HepG2 (cell line): ENCODE data around the gene ETV6. TPM values are rescaled to one million over a fixed set of nuclear protein-coding genes. Genes with fewer than 3 reads are reported as not detected.

Experiments
- ATAC-seq: fragments of 200-7000 bp; cut with Tn5 transposase; 3 replicates; pipeline ENCODE4 v1.9.1; 2020; ENCODE audit warnings: mild to moderate bottlenecking, moderate library complexity
- BruUV-seq: library from RNA; stranded (reverse); fragments of 400-500 nt; replicated peaks from 2 replicates; lab custom pipeline; 2021; lab: Mats Ljungman, UMichigan
- CTCF ChIA-PET: fragments of 300-600 bp; formaldehyde crosslinking; extraction: SDS; loops from one replicate; lab custom pipeline; 2021; ENCODE audit warnings: low total read pairs, inconsistent platforms, low intra/inter-chr PET ratio; lab: Yijun Ruan, JAX
- POLR2A ChIA-PET: fragments of 350-600 bp; sonication (Branson Sonifier 250); formaldehyde crosslinking; loops from one replicate; lab custom pipeline; 2020; ENCODE audit warnings: antibody characterized with exemption, inconsistent platforms; lab: Yijun Ruan, JAX
- DNase-seq: peaks from one replicate; pipeline ENCODE4 v3.0.0-alpha.2; 2015; ENCODE audit warnings: low spot score
- FAIRE-seq: peaks from 3 replicates; lab custom pipeline; 2011; peaks lifted over from hg19 to GRCh38; lab: Jason Lieb, UNC
- H2AFZ ChIP-seq: one replicate; pipeline ENCODE4 v1.6.1; 2011; ENCODE audit warnings: low read length, inconsistent platforms
- H3K27ac ChIP-seq: fragments of 300-600 bp; 3 replicates; pipeline ENCODE4 v1.8.0; 2011; ENCODE audit warnings: mixed run types, mild to moderate bottlenecking, mixed read lengths, low read length, inconsistent platforms; ENCODE audit not compliant: insufficient read depth; ENCODE audit errors: extremely low read length
- H3K27me3 ChIP-seq, 2 experiments: fragments of 200-600 bp in 1 of 2; 2 replicates in 1 of 2; 3 replicates in 1 of 2; pipeline versions ENCODE4 v1.6.0 to v1.8.0; 2011; ENCODE audit warnings: low read length in 2 of 2, mild to moderate bottlenecking in 2 of 2, moderate library complexity in 2 of 2, inconsistent platforms in 1 of 2; ENCODE audit not compliant: insufficient read depth in 2 of 2, control insufficient read depth in 1 of 2
- H3K36me3 ChIP-seq, 2 experiments: fragments of 200-600 bp in 1 of 2; replicated peaks in 1 of 2; 2 replicates in 1 of 2; 3 replicates in 1 of 2; pipeline versions ENCODE4 v1.5.1 to v1.8.0; 2011; ENCODE audit warnings: low read length in 2 of 2, inconsistent platforms in 1 of 2; ENCODE audit not compliant: insufficient read depth in 2 of 2, control insufficient read depth in 1 of 2
- H3K4me1 ChIP-seq: 2 replicates; pipeline ENCODE4 v1.5.1; 2012; ENCODE audit warnings: low read length, inconsistent platforms; ENCODE audit not compliant: insufficient read depth
- H3K4me2 ChIP-seq: 2 replicates; pipeline ENCODE4 v1.6.0; 2011; ENCODE audit warnings: low read depth, low read length, inconsistent platforms
- H3K4me3 ChIP-seq, 3 experiments: fragments of 200-600 bp in 1 of 3; sonication (generic), shearing (Covaris generic) in 1 of 3; replicated peaks in 1 of 3; 2 replicates each; pipeline ENCODE4 v1.5.1; 2011 to 2016; ENCODE audit warnings: low read length in 3 of 3, inconsistent platforms in 2 of 3, low read depth in 2 of 3, mild to moderate bottlenecking in 2 of 3, control low read depth in 1 of 3, mixed read lengths in 1 of 3; ENCODE audit not compliant: insufficient read depth in 1 of 3
- H3K79me2 ChIP-seq: one replicate; pipeline ENCODE4 v1.6.1; 2011; ENCODE audit warnings: low read length, inconsistent platforms; ENCODE audit not compliant: insufficient read depth
- H3K9ac ChIP-seq: 2 replicates; pipeline ENCODE4 v1.6.0; 2011; ENCODE audit warnings: mild to moderate bottlenecking, low read depth, low read length, inconsistent platforms; ENCODE audit not compliant: insufficient read depth
- H3K9me3 ChIP-seq: 2 replicates; pipeline ENCODE4 v1.5.1; 2012; ENCODE audit warnings: mild to moderate bottlenecking, low read length
- H4K20me1 ChIP-seq: 2 replicates; pipeline ENCODE4 v1.6.0; 2011; ENCODE audit warnings: inconsistent platforms, mild to moderate bottlenecking, low read length, moderate library complexity; ENCODE audit not compliant: insufficient read depth
- WGBS: methylation state at CpG from one replicate; pipeline ENCODE4 v1.1.6; 2017; ENCODE audit warnings: low lambda C conversion rate; 5-methylcytosine and 5-hydroxymethylcytosine counted together
- in situ Hi-C: cut with HindIII; loops from 2 replicates; pipeline ENCODE4 v1.10.0; 2017; ENCODE audit warnings: low pct_unique_long_range_greater_than_20kb; ENCODE audit not compliant: extremely low pct_ligation_motif_present
- intact Hi-C: fragments of 100-400 bp; cut with micrococcal nuclease; formaldehyde crosslinking; loops from one replicate; pipeline ENCODE4 v1.10.0; 2022; ENCODE audit not compliant: unreplicated experiment
- polyA plus RNA-seq, 8 experiments: library from polyadenylated mRNA; depleted of rRNA in 3 of 8; stranded (reverse) in 7 of 8; unstranded in 1 of 8; fragments of >200 nt; fragmentation: Illumina TruSeq in 4 of 8; extraction: Trizol in 4 of 8; gene quantifications; 2 replicates each; pipeline versions ENCODE4 v1.2.1 to v1.2.3, GENCODE V29; 2011 to 2016; ENCODE audit warnings: low read depth in 4 of 8, missing spikeins in 1 of 8, mixed read lengths in 1 of 8; ENCODE audit not compliant: insufficient read depth in 1 of 8
- total RNA-seq, 5 experiments: library from RNA; depleted of rRNA; stranded (reverse); fragments of >200 nt; fragmentation: Illumina TruSeq; extraction: Trizol; gene quantifications; 2 replicates each; pipeline ENCODE4 v1.2.3, GENCODE V29; 2016; ENCODE audit warnings: low read depth in 1 of 5
- TF ChIP-seq, protein P1 (sequence below): sonication (generic); formaldehyde crosslinking; IDR thresholded peaks from 2 replicates; pipeline ENCODE4 v1.9.0; 2022; ENCODE audit warnings: missing genetic modification reagents, mild to moderate bottlenecking, borderline replicate concordance
- TF ChIP-seq, protein P2 (sequence below), 2 experiments: fragments of 450-650 bp in 1 of 2; sonication (generic) in 1 of 2; formaldehyde crosslinking; IDR thresholded peaks; 2 replicates each; pipeline versions ENCODE4 v1.5.0 to v1.8.0; 2020 to 2022; ENCODE audit warnings: mild to moderate bottlenecking in 1 of 2, missing genetic modification reagents in 1 of 2
- TF ChIP-seq, protein P3 (sequence below): sonication (generic); formaldehyde crosslinking; IDR thresholded peaks from 2 replicates; pipeline ENCODE4 v1.5.0; 2020; ENCODE audit warnings: mild to moderate bottlenecking, missing genetic modification reagents, borderline replicate concordance

ETV6 gene
- total and polyA plus RNA-seq, 2 of the 13 experiments (the other 11 are each of a cell fraction or from before 2014, with no cell fraction given) = 2.2 to 3.0 TPM

- TF ChIP-seq, protein P1, sequence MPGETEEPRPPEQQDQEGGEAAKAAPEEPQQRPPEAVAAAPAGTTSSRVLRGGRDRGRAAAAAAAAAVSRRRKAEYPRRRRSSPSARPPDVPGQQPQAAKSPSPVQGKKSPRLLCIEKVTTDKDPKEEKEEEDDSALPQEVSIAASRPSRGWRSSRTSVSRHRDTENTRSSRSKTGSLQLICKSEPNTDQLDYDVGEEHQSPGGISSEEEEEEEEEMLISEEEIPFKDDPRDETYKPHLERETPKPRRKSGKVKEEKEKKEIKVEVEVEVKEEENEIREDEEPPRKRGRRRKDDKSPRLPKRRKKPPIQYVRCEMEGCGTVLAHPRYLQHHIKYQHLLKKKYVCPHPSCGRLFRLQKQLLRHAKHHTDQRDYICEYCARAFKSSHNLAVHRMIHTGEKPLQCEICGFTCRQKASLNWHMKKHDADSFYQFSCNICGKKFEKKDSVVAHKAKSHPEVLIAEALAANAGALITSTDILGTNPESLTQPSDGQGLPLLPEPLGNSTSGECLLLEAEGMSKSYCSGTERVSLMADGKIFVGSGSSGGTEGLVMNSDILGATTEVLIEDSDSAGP (CRISPR knock-in tag) = no peak
- TF ChIP-seq, protein P2, sequence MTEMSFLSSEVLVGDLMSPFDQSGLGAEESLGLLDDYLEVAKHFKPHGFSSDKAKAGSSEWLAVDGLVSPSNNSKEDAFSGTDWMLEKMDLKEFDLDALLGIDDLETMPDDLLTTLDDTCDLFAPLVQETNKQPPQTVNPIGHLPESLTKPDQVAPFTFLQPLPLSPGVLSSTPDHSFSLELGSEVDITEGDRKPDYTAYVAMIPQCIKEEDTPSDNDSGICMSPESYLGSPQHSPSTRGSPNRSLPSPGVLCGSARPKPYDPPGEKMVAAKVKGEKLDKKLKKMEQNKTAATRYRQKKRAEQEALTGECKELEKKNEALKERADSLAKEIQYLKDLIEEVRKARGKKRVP (CRISPR knock-in tag; IDR thresholded peaks at IDR 0.05) = no peak
These were observed 25.5 kb downstream of the ETV6 start (continued) for GRCh38 chr12:11674894-11675390.

DNA sequence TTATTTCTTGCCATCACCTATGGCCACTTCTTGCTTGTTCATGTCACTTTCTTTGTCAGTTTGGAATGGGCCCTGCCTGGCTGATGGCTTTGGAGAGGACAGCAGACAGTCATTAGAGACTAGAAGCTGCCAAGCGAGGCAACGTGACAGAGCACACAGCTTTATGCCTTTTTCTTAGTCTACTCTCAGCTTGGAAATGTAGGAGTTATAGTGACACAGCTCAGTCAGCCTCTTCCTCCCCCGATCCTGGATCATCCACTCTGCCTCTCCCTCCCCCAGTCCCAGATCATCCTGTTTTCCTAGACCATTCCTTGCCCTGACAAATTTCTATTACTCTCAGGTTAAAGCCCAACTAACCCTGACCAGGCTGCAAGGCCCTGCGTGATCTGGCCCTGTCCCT lies 26.6 kb downstream of the ETV6 start:
- no peak overlapping the region for H2AFZ ChIP-seq
- TF ChIP-seq, protein P3, sequence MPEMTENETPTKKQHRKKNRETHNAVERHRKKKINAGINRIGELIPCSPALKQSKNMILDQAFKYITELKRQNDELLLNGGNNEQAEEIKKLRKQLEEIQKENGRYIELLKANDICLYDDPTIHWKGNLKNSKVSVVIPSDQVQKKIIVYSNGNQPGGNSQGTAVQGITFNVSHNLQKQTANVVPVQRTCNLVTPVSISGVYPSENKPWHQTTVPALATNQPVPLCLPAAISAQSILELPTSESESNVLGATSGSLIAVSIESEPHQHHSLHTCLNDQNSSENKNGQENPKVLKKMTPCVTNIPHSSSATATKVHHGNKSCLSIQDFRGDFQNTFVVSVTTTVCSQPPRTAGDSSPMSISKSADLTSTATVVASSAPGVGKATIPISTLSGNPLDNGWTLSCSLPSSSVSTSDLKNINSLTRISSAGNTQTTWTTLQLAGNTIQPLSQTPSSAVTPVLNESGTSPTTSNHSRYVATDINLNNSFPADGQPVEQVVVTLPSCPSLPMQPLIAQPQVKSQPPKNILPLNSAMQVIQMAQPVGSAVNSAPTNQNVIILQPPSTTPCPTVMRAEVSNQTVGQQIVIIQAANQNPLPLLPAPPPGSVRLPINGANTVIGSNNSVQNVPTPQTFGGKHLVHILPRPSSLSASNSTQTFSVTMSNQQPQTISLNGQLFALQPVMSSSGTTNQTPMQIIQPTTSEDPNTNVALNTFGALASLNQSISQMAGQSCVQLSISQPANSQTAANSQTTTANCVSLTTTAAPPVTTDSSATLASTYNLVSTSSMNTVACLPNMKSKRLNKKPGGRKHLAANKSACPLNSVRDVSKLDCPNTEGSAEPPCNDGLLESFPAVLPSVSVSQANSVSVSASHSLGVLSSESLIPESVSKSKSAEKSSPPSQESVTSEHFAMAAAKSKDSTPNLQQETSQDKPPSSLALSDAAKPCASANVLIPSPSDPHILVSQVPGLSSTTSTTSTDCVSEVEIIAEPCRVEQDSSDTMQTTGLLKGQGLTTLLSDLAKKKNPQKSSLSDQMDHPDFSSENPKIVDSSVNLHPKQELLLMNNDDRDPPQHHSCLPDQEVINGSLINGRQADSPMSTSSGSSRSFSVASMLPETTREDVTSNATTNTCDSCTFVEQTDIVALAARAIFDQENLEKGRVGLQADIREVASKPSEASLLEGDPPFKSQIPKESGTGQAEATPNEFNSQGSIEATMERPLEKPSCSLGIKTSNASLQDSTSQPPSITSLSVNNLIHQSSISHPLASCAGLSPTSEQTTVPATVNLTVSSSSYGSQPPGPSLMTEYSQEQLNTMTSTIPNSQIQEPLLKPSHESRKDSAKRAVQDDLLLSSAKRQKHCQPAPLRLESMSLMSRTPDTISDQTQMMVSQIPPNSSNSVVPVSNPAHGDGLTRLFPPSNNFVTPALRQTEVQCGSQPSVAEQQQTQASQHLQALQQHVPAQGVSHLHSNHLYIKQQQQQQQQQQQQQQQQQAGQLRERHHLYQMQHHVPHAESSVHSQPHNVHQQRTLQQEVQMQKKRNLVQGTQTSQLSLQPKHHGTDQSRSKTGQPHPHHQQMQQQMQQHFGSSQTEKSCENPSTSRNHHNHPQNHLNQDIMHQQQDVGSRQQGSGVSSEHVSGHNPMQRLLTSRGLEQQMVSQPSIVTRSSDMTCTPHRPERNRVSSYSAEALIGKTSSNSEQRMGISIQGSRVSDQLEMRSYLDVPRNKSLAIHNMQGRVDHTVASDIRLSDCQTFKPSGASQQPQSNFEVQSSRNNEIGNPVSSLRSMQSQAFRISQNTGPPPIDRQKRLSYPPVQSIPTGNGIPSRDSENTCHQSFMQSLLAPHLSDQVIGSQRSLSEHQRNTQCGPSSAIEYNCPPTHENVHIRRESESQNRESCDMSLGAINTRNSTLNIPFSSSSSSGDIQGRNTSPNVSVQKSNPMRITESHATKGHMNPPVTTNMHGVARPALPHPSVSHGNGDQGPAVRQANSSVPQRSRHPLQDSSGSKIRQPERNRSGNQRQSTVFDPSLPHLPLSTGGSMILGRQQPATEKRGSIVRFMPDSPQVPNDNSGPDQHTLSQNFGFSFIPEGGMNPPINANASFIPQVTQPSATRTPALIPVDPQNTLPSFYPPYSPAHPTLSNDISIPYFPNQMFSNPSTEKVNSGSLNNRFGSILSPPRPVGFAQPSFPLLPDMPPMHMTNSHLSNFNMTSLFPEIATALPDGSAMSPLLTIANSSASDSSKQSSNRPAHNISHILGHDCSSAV (CRISPR knock-in tag) = no peak
- TF ChIP-seq, all 625 proteins: peak for 0
- Histone ChIP-seq H3K27ac (no peak overlapping the region), H3K9me3 (no peaks in the 10 kb centered on the region), H3K27me3 (no peaks in the 10 kb centered on the region), H3K36me3 (no peaks in the 10 kb centered on the region), H3K79me2 (no peaks in the 10 kb centered on the region), H4K20me1 (no peaks in the 10 kb centered on the region; the same call in 1 of the 2 replicates), H3K4me3 (no peak overlapping the region), H3K9ac (no peak overlapping the region), H3K4me1 (0 out of 2 replicates have a peak, but pooled peaks cover 6% of the 10 kb centered on the region), H3K4me2 (no peak overlapping the region)
- BruUV-seq = no TSS peak
- ChIA-PET POLR2A (no interaction called here), CTCF (no interaction called here)
- in situ Hi-C loops = no loop called here
- intact Hi-C loops = no loop called here
- FAIRE-seq (no peak), DNase-seq (no peak), ATAC-seq (no peak)
- WGBS = 92% methylated on average over 4 of the region's 4 CpGs
